Ascending aorta (tissue), 2 donors: ENCODE results near the gene GTF3C6. TPM values are rescaled to one million over a fixed set of nuclear protein-coding genes. Genes with fewer than 3 reads are reported as not detected.
"Not testable (repeated sequence)": the region's sequence is repeated elsewhere in the genome, so short reads cannot be mapped to it uniquely, and the experiment has no call there.

Experiments used
- DNase-seq, 2 donors: peaks; one replicate each; pipeline ENCODE4 v3.0.0-alpha.2; 2019; ENCODE audit warnings: low spot score in 2 of 2
- H3K27ac ChIP-seq, 2 donors: fragments of 200-600 bp; sonication (generic); one replicate each; pipeline ENCODE4 v1.5.1; 2016 to 2017; ENCODE audit warnings: mild to moderate bottlenecking in 1 of 2
- H3K27me3 ChIP-seq: fragments of 200-600 bp; sonication (generic); one replicate; pipeline ENCODE4 v1.5.1; 2017
- H3K36me3 ChIP-seq, 2 donors: fragments of 200-600 bp; sonication (generic); one replicate each; pipeline ENCODE4 v1.5.1; 2016
- H3K4me1 ChIP-seq, 2 donors: fragments of 200-600 bp; sonication (generic); one replicate each; pipeline ENCODE4 v1.5.1; 2016 to 2017; ENCODE audit warnings: mild to moderate bottlenecking in 1 of 2
- H3K4me3 ChIP-seq, 2 donors: fragments of 200-600 bp; sonication (generic); one replicate each; pipeline ENCODE4 v1.5.1; 2016 to 2017; ENCODE audit warnings: mild to moderate bottlenecking in 1 of 2
- H3K9me3 ChIP-seq, 2 donors: fragments of 200-600 bp; sonication (generic); one replicate each; pipeline ENCODE4 v1.5.1; 2016
- intact Hi-C: fragments of 100-400 bp; cut with DNase I; formaldehyde crosslinking; loops from one replicate; pipeline ENCODE4 v1.15.1; 2023
- total RNA-seq: library from RNA; depleted of rRNA; stranded (reverse); fragments of >200 nt; gene quantifications from one replicate; pipeline ENCODE4 v1.1.0, GENCODE V29; 2016
- TF ChIP-seq, protein P1 (sequence below), 3 experiments: fragments of 200-600 bp in 2 of 3; fragments of 450-650 bp in 1 of 3; sonication (generic) in 2 of 3; IDR thresholded peaks; one replicate each; pipeline ENCODE4 v1.5.1; 2016 to 2019; ENCODE audit warnings: antibody characterized with exemption in 3 of 3, mild to moderate bottlenecking in 1 of 3, moderate library complexity in 1 of 3

Gene GTF3C6
- total RNA-seq, 1 donor from 2014 or later = 31.9 TPM

DNA sequence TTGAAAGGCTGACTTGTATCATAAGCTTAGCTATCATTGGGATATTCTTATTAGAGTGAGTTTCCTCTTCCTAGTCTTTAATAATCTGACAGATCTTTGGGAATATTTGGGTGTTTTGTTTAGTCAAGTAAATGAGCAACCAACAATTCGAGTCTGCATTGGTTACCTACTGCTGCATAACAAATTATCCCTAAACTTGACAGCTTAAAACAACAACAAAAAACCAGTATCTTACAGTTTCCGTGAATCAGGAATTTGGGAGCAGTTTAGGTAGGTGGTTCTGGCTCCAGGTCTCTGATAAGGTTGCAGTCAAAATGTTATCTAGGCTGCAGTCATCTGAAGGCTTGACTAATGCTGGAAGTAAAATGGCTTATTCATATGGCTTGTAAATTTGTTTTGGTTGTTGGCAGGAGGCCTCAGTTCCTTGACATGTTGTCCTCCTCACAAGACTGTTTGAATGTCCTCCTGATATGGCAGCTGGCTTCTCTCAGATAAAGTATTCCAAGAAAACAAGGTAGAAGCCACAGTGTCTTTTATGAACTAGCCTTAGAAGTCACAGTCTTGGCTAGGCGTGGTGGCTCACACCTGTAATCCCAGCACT is 7.2 kb downstream of the GTF3C6 start:
- intact Hi-C loops = no loop called here
- H3K4me1 ChIP-seq = no peaks in the 10 kb centered on the region
- no peak overlapping the region for H3K27ac ChIP-seq
- H3K9me3 ChIP-seq = no peaks in the 10 kb centered on the region
- peaks cover 38 to 63% of the 10 kb centered on the region in 2 donors for H3K36me3 ChIP-seq
- no peak for DNase-seq
- H3K4me3 ChIP-seq = no peak overlapping the region
- no peaks in the 10 kb centered on the region for H3K27me3 ChIP-seq
- TF ChIP-seq, protein P1, sequence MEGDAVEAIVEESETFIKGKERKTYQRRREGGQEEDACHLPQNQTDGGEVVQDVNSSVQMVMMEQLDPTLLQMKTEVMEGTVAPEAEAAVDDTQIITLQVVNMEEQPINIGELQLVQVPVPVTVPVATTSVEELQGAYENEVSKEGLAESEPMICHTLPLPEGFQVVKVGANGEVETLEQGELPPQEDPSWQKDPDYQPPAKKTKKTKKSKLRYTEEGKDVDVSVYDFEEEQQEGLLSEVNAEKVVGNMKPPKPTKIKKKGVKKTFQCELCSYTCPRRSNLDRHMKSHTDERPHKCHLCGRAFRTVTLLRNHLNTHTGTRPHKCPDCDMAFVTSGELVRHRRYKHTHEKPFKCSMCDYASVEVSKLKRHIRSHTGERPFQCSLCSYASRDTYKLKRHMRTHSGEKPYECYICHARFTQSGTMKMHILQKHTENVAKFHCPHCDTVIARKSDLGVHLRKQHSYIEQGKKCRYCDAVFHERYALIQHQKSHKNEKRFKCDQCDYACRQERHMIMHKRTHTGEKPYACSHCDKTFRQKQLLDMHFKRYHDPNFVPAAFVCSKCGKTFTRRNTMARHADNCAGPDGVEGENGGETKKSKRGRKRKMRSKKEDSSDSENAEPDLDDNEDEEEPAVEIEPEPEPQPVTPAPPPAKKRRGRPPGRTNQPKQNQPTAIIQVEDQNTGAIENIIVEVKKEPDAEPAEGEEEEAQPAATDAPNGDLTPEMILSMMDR (IDR thresholded peaks at IDR 0.05) = no peak

DNA sequence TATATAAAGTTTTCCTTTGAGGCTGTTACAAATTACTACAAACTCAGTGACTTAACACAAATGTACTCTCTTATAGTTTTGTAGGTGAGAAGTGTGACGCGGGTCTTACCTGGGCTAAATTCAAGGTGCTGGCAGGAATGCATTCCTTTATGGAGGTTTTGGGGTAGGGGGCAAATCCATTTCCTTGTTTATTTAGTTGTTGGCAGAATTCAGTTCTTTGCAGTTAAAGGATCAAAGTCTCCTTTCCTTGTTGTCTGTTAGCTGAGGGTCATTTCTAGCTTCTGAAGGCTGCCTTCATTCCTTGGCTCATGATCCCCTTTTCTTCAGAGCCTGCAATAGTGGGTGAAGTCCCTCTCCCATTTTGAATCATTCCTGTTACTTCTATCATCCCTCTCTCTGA is 10.2 kb downstream of the GTF3C6 start:
- intact Hi-C loops, H3K27me3 ChIP-seq, H3K4me1 ChIP-seq, DNase-seq, H3K9me3 ChIP-seq, H3K4me3 ChIP-seq, H3K27ac ChIP-seq: not testable (repeated sequence)
- peaks cover 28 to 36% of the 10 kb centered on the region in 2 donors for H3K36me3 ChIP-seq

DNA sequence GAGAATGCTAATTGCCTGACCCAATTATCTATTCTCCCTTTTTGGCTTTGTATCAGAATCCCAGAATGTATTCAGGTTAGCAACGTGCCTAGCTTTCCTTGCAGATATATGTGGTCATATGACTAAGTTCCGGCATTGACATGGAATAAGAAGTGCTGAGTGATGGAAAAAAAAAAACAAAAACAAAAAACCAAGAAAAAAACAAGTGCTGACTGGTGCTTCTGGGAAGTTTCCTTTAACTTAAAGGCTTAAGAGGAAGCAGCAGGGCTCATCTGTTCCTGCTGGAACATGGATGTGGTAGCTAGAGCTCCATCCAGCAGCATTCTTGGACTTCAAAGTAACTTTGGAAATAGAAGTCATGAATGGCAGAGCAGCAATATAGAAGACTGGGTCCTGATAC is 13.0 kb downstream of the GTF3C6 start:
- Histone ChIP-seq H3K27ac (no peak overlapping the region), H3K4me3 (no peak overlapping the region), H3K36me3 (peaks cover 9 to 11% of the 10 kb centered on the region in 2 donors), H3K9me3 (no peaks in the 10 kb centered on the region), H3K27me3 (no peaks in the 10 kb centered on the region), H3K4me1 (no peaks in the 10 kb centered on the region)
- DNase-seq = no peak
- intact Hi-C loops = no loop called here
- TF ChIP-seq, protein P1 (IDR thresholded peaks at IDR 0.05) = no peak

DNA sequence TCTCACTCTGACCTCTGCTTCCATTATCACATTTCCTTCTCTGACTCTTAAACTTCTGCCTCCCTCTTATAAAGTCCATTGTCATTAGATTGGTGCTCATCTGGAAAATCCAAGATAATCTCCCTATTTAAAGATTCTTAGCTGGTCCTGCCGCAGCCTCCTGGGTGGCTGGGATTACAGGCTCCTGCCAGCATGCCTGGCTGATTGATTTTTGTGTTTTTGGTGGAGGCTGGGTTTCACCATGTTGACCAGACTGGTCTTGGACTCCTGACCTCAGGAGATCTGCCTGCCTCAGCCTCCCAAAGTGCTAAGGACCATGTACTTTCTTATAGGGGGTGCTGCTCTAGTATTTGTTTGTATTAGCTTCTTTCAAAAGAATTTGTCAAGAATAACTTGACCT is 18.1 kb downstream of the GTF3C6 start:
- intact Hi-C loops = no loop called here
- no peaks in the 10 kb centered on the region for H3K27me3 ChIP-seq
- H3K4me1 ChIP-seq = no peaks in the 10 kb centered on the region
- H3K9me3 ChIP-seq = no peaks in the 10 kb centered on the region
- H3K27ac ChIP-seq = no peak overlapping the region
- no peaks in the 10 kb centered on the region for H3K36me3 ChIP-seq
- H3K4me3 ChIP-seq = no peak overlapping the region
- TF ChIP-seq, protein P1 (IDR thresholded peaks at IDR 0.05) = no peak
- no peak for DNase-seq

DNA sequence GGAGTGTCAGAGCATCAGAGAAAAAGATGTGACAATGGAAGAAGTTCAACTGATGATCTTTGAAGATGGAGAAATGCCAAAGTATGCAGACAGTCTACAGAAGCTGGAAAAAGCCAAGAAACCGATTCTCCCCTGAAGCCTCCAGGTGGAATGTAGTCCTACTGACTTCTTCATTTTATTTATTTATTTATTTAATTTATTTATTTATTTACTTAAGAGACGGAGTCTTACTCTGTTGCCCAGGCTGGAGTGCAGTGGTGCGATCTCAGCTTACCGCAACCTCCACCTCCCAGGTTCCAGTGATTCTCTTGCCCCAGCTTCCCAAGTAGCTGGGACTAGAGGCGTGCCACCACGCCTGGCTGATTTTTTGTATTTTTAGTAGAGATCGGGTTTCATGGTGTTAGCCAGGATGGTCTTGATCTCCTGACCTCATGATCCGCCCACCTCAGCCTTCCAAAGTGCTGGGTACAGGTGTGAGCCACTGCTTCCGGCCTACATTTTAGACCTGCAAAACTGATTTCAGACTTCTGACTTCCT is 21.1 kb downstream of the GTF3C6 start:
- H3K4me1 ChIP-seq = peaks cover 0 to 5% of the 10 kb centered on the region in 2 donors
- H3K36me3 ChIP-seq = no peaks in the 10 kb centered on the region
- no peak for DNase-seq
- H3K27me3 ChIP-seq = no peaks in the 10 kb centered on the region
- no peak overlapping the region for H3K27ac ChIP-seq
- H3K9me3 ChIP-seq = no peaks in the 10 kb centered on the region
- intact Hi-C loops = loop anchor here (5.0 kb wide), 1 partner anchor 102 kb away; no protein-coding TSS in a partner anchor
- TF ChIP-seq, protein P1 (IDR thresholded peaks at IDR 0.05) = no peak
- H3K4me3 ChIP-seq = no peak overlapping the region

DNA sequence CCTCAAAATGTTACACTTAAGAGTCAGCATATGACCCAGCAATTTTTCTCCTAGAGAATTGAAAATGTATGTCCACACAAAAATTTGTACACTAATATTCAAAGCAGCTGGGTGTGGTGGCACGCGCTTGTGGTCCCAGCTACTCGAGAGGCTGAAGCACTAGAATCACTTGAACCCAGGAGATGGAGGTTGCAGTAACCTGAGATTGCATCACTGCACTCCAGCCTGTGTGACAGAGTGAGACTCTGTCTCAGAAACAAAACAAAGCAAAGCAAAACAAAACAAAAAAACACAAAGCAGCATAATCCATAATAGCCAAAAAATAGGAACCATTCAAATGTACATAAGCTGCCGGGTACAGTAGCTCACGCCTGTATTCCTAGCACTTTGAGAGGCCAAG is 21.7 kb downstream of the GTF3C6 start:
- H3K36me3 ChIP-seq = peaks cover 0 to 3% of the 10 kb centered on the region in 2 donors
- peaks cover 0 to 5% of the 10 kb centered on the region in 2 donors for H3K4me1 ChIP-seq
- intact Hi-C loops = loop anchor here (5.0 kb wide), 1 partner anchor 103 kb away; no protein-coding TSS in a partner anchor
- no peaks in the 10 kb centered on the region for H3K27me3 ChIP-seq
- TF ChIP-seq, protein P1 (IDR thresholded peaks at IDR 0.05) = no peak
- no peaks in the 10 kb centered on the region for H3K9me3 ChIP-seq
- no peak overlapping the region for H3K27ac ChIP-seq
- no peak for DNase-seq
- H3K4me3 ChIP-seq = no peak overlapping the region
